HepG2 (cell line): ENCODE data around the gene RUNDC1. TPM values are rescaled to one million over a fixed set of nuclear protein-coding genes. Genes with fewer than 3 reads are reported as not detected.

Source experiments
- ARHGAP35 ChIP-seq: sonication (generic); formaldehyde crosslinking; IDR thresholded peaks from 2 replicates; pipeline ENCODE4 v1.9.0; 2022; ENCODE audit warnings: mild to moderate bottlenecking, inconsistent platforms, moderate library complexity, missing genetic modification reagents, borderline replicate concordance
- ARID2 ChIP-seq: sonication (generic); formaldehyde crosslinking; IDR thresholded peaks from 2 replicates; pipeline ENCODE4 v1.8.1; 2022; ENCODE audit warnings: mild to moderate bottlenecking, missing genetic modification reagents, borderline replicate concordance
- ATAD3A ChIP-seq: sonication (generic); formaldehyde crosslinking; IDR thresholded peaks from 2 replicates; pipeline ENCODE4 v1.4.0; 2020; ENCODE audit warnings: missing genetic modification reagents
- CCAR2 ChIP-seq: fragments of 200-400 bp; formaldehyde crosslinking; optimal IDR thresholded peaks from 2 replicates; pipeline ENCODE3; 2018; ENCODE audit warnings: low read depth, mild to moderate bottlenecking, low read length, moderate library complexity
- CREB1 ChIP-seq, 2 experiments: fragments of 450-650 bp in 1 of 2; IDR thresholded peaks; 2 replicates each; pipeline ENCODE4 v1.6.1; 2016 to 2017; ENCODE audit warnings: control low read depth in 1 of 2, mild to moderate bottlenecking in 1 of 2, missing compliant biosample characterization in 1 of 2, missing genetic modification characterization in 1 of 2
- EEA1 ChIP-seq: sonication (generic); formaldehyde crosslinking; IDR thresholded peaks from 2 replicates; pipeline ENCODE4 v1.5.1; 2020; ENCODE audit warnings: mild to moderate bottlenecking, missing genetic modification reagents, borderline replicate concordance
- FIP1L1 ChIP-seq: fragments of 200-400 bp; formaldehyde crosslinking; IDR thresholded peaks from 2 replicates; pipeline ENCODE4 v1.6.1; 2018; ENCODE audit warnings: low read depth, mild to moderate bottlenecking, low read length, moderate library complexity, borderline replicate concordance; ENCODE audit not compliant: insufficient read depth
- KLF12 ChIP-seq: sonication (generic); formaldehyde crosslinking; IDR thresholded peaks from 2 replicates; pipeline ENCODE4 v1.4.0; 2020; ENCODE audit warnings: missing genetic modification reagents, borderline replicate concordance
- MED8 ChIP-seq: sonication (generic); formaldehyde crosslinking; IDR thresholded peaks from 2 replicates; pipeline ENCODE4 v1.8.1; 2023; ENCODE audit warnings: mild to moderate bottlenecking, missing genetic modification reagents; ENCODE audit not compliant: insufficient replicate concordance
- NFE2L2 ChIP-seq: fragments of 150-350 bp; IDR thresholded peaks from 2 replicates; pipeline ENCODE4 v1.6.1; 2014; ENCODE audit warnings: low read length
- NPAS2 ChIP-seq: sonication (generic); formaldehyde crosslinking; IDR thresholded peaks from 2 replicates; pipeline ENCODE4 v1.8.0; 2022; ENCODE audit warnings: mild to moderate bottlenecking, missing genetic modification reagents, borderline replicate concordance
- PAX8 ChIP-seq: sonication (generic); formaldehyde crosslinking; IDR thresholded peaks from 2 replicates; pipeline ENCODE4 v1.8.0; 2022; ENCODE audit warnings: mild to moderate bottlenecking, missing genetic modification reagents, borderline replicate concordance
- PHF8 ChIP-seq: sonication (generic); formaldehyde crosslinking; IDR thresholded peaks from 2 replicates; pipeline ENCODE4 v1.5.0; 2020; ENCODE audit warnings: missing genetic modification reagents
- POGK ChIP-seq: sonication (generic); formaldehyde crosslinking; conservative IDR thresholded peaks from 2 replicates; pipeline ENCODE4 v1.8.0; 2022; ENCODE audit warnings: mild to moderate bottlenecking, moderate library complexity, missing genetic modification reagents
- POLR2A ChIP-seq, 2 experiments: IDR thresholded peaks; 2 replicates each; pipeline ENCODE4 v1.6.1; 2011; ENCODE audit warnings: low read depth in 2 of 2, low read length in 2 of 2, mild to moderate bottlenecking in 1 of 2, moderate library complexity in 1 of 2; ENCODE audit not compliant: insufficient read depth in 1 of 2
- SMAD1 ChIP-seq: sonication (generic); formaldehyde crosslinking; IDR thresholded peaks from 2 replicates; pipeline ENCODE4 v1.4.0; 2020; ENCODE audit warnings: missing genetic modification reagents, low read depth, mild to moderate bottlenecking, borderline replicate concordance
- SUZ12 ChIP-seq: fragments of 150-350 bp; IDR thresholded peaks from 2 replicates; pipeline ENCODE4 v1.6.1; 2014; ENCODE audit warnings: low read depth, low read length
- ZNF138 ChIP-seq: sonication (generic); formaldehyde crosslinking; IDR thresholded peaks from 2 replicates; pipeline ENCODE4 v1.5.0; 2020; ENCODE audit warnings: mild to moderate bottlenecking, low read depth, missing genetic modification reagents
- ZNF30 ChIP-seq: sonication (generic); formaldehyde crosslinking; IDR thresholded peaks from 2 replicates; pipeline ENCODE4 v1.5.0; 2020; ENCODE audit warnings: mild to moderate bottlenecking, missing genetic modification reagents
- ZNF326 ChIP-seq: sonication (generic); formaldehyde crosslinking; IDR thresholded peaks from 2 replicates; pipeline ENCODE4 v1.4.0; 2020; ENCODE audit warnings: missing genetic modification reagents, borderline replicate concordance
- ZNF335 ChIP-seq: sonication (generic); formaldehyde crosslinking; IDR thresholded peaks from 2 replicates; pipeline ENCODE4 v1.4.0; 2020; ENCODE audit warnings: missing genetic modification reagents
- ZNF33B ChIP-seq: sonication (generic); formaldehyde crosslinking; IDR thresholded peaks from 2 replicates; pipeline ENCODE4 v1.5.1; 2020; ENCODE audit warnings: mild to moderate bottlenecking, missing genetic modification reagents
- ZNF512 ChIP-seq: sonication (generic); formaldehyde crosslinking; IDR thresholded peaks from 2 replicates; pipeline ENCODE4 v1.4.0; 2020; ENCODE audit warnings: mild to moderate bottlenecking, missing genetic modification reagents
- ZNF597 ChIP-seq: sonication (generic); formaldehyde crosslinking; IDR thresholded peaks from 2 replicates; pipeline ENCODE4 v1.5.0; 2020; ENCODE audit warnings: missing genetic modification reagents
- ZNF616 ChIP-seq: sonication (generic); formaldehyde crosslinking; IDR thresholded peaks from 2 replicates; pipeline ENCODE4 v1.5.0; 2020; ENCODE audit warnings: low read depth, mild to moderate bottlenecking, missing genetic modification reagents
- ZNF782 ChIP-seq: sonication (generic); formaldehyde crosslinking; IDR thresholded peaks from 2 replicates; pipeline ENCODE4 v1.4.0; 2020; ENCODE audit warnings: missing genetic modification reagents, mild to moderate bottlenecking, borderline replicate concordance
- polyA plus RNA-seq, 8 experiments: library from polyadenylated mRNA; depleted of rRNA in 3 of 8; stranded (reverse) in 7 of 8; unstranded in 1 of 8; fragments of >200 nt; fragmentation: Illumina TruSeq in 4 of 8; extraction: Trizol in 4 of 8; gene quantifications; 2 replicates each; pipeline versions ENCODE4 v1.2.1 to v1.2.3, GENCODE V29; 2011 to 2016; ENCODE audit warnings: low read depth in 4 of 8, missing spikeins in 1 of 8, mixed read lengths in 1 of 8; ENCODE audit not compliant: insufficient read depth in 1 of 8
- total RNA-seq, 5 experiments: library from RNA; depleted of rRNA; stranded (reverse); fragments of >200 nt; fragmentation: Illumina TruSeq; extraction: Trizol; gene quantifications; 2 replicates each; pipeline ENCODE4 v1.2.3, GENCODE V29; 2016; ENCODE audit warnings: low read depth in 1 of 5

Gene RUNDC1
- total and polyA plus RNA-seq, 2 of the 13 experiments (the other 11 are each of a cell fraction or from before 2014, with no cell fraction given), result 10.3 to 11.4 TPM

- TF ChIP-seq FIP1L1 (no peak), CREB1 (IDR thresholded peaks at IDR 0.05) (no peak), CREB1 (CRISPR knock-in tag; IDR thresholded peaks at IDR 0.05) (no peak), PHF8 (CRISPR knock-in tag) (peak; percentile 76), ZNF30 (CRISPR knock-in tag) (peak; percentile 65; the same call in 1 of the 2 replicates), ZNF597 (CRISPR knock-in tag) (no peak), SMAD1 (CRISPR knock-in tag) (no peak), ZNF33B (CRISPR knock-in tag) (peak; percentile 93), EEA1 (CRISPR knock-in tag) (peak; percentile 90; the same call in 1 of the 2 replicates), POGK (CRISPR knock-in tag) (peak; percentile 49), MED8 (CRISPR knock-in tag) (peak; percentile 32), ARID2 (CRISPR knock-in tag) (peak; percentile 93), ZNF326 (no peak), ATAD3A (CRISPR knock-in tag) (no peak), ZNF512 (no peak), KLF12 (CRISPR knock-in tag) (peak; percentile 83), ZNF335 (CRISPR knock-in tag) (no peak), ZNF782 (peak; percentile 91), ARHGAP35 (CRISPR knock-in tag) (peak; percentile 80; the same call in 1 of the 2 replicates), NFE2L2 (no peak), SUZ12 (no peak), NPAS2 (CRISPR knock-in tag) (no peak), CCAR2 (no peak), POLR2A (IDR thresholded peaks at IDR 0.05; ENCODE audit: insufficient read depth in 1 of 2, low read depth in 2 of 2, low read length in 2 of 2) (peak; percentile 55 to 79), ZNF616 (no peak), ZNF138 (CRISPR knock-in tag) (0 out of 2 replicates have a peak, but pooled peaks have one; percentile 22), PAX8 (CRISPR knock-in tag) (0 out of 2 replicates have a peak, but pooled peaks have one; percentile 57)
Observed at GRCh38 chr17:43021741-43022512, 41.6 kb downstream of the RUNDC1 start, which contains the start of gene VAT1 (continued).
